H1 (cell line): ENCODE results near the gene RRBP1. TPM values are rescaled to one million over a fixed set of nuclear protein-coding genes. Genes with fewer than 3 reads are reported as not detected.
A peak's percentile ranks its signal among the peaks of the same experiment; 100 is the strongest.

Experiments used
- CTCF ChIA-PET: fragments of 300-600 bp; sonication (Branson Sonifier 250); formaldehyde crosslinking; loops from one replicate; lab custom pipeline; 2021; ENCODE audit not compliant: partially characterized antibody; lab: Charles Lee
- POLR2A ChIA-PET: fragments of 300-600 bp; sonication (Branson Sonifier 250); formaldehyde crosslinking; loops from one replicate; lab custom pipeline; 2021; ENCODE audit warnings: inconsistent platforms; ENCODE audit not compliant: partially characterized antibody; lab: Charles Lee
- DNase-seq, 2 experiments: peaks; one replicate each; pipeline versions ENCODE4 v3.0.0 to v3.0.0-alpha.2; 2010 to 2022; ENCODE audit warnings: low spot score in 2 of 2, low read depth in 1 of 2, mixed read lengths in 1 of 2
- FAIRE-seq: peaks from 2 replicates; lab custom pipeline; 2011; peaks lifted over from hg19 to GRCh38; lab: Jason Lieb, UNC
- H2AFZ ChIP-seq: 2 replicates; pipeline ENCODE4 v1.8.1; 2012; ENCODE audit warnings: low read length, inconsistent platforms
- H2AK5ac ChIP-seq: 2 replicates; pipeline ENCODE4 v1.6.1; 2013; ENCODE audit warnings: low read depth, low read length
- H2BK120ac ChIP-seq: replicated peaks from 2 replicates; pipeline ENCODE3; 2013; ENCODE audit warnings: low read depth, low read length, inconsistent platforms
- H2BK12ac ChIP-seq: 2 replicates; pipeline ENCODE4 v1.6.1; 2013; ENCODE audit warnings: low read depth, low read length
- H2BK15ac ChIP-seq: 2 replicates; pipeline ENCODE4 v1.6.1; 2013; ENCODE audit warnings: low read length
- H2BK20ac ChIP-seq: 2 replicates; pipeline ENCODE4 v1.6.1; 2013; ENCODE audit warnings: low read length
- H2BK5ac ChIP-seq: 2 replicates; pipeline ENCODE4 v1.6.1; 2013; ENCODE audit warnings: low read depth, low read length
- H3K14ac ChIP-seq: 2 replicates; pipeline ENCODE4 v1.6.1; 2013; ENCODE audit warnings: inconsistent platforms; ENCODE audit not compliant: insufficient read length
- H3K18ac ChIP-seq: 2 replicates; pipeline ENCODE4 v1.6.1; 2013; ENCODE audit warnings: low read length; ENCODE audit errors: extremely low read depth
- H3K23ac ChIP-seq: 2 replicates; pipeline ENCODE4 v1.6.1; 2013; ENCODE audit warnings: inconsistent platforms; ENCODE audit not compliant: insufficient read length
- H3K23me2 ChIP-seq: 2 replicates; pipeline ENCODE4 v1.6.1; 2013; ENCODE audit warnings: low read depth, low read length
- H3K27ac ChIP-seq: 2 replicates; pipeline ENCODE4 v1.6.1; 2011; ENCODE audit warnings: low read depth, low read length, inconsistent platforms
- H3K27me3 ChIP-seq, 4 experiments: replicated peaks in 1 of 4; 1 replicate in 1 of 4; 2 replicates in 3 of 4; pipeline versions ENCODE4 v1.6.1 to v1.8.1; 2011 to 2013; ENCODE audit warnings: low read length in 3 of 4, mild to moderate bottlenecking in 3 of 4, inconsistent platforms in 2 of 4, mixed read lengths in 2 of 4, moderate library complexity in 1 of 4; ENCODE audit not compliant: control insufficient read depth in 3 of 4, insufficient read depth in 3 of 4; ENCODE audit errors: extremely low read depth in 1 of 4
- H3K36me3 ChIP-seq, 4 experiments: 2 replicates each; pipeline versions ENCODE4 v1.6.1 to v1.8.1; 2011 to 2013; ENCODE audit warnings: mild to moderate bottlenecking in 4 of 4, low read length in 3 of 4, moderate library complexity in 2 of 4, control low read depth in 1 of 4, inconsistent platforms in 1 of 4; ENCODE audit not compliant: insufficient read depth in 4 of 4, control insufficient read depth in 2 of 4
- H3K4ac ChIP-seq: replicated peaks from 2 replicates; pipeline ENCODE3; 2013; ENCODE audit warnings: low read length, low read depth, mixed read lengths, inconsistent platforms; ENCODE audit not compliant: insufficient read length
- H3K4me1 ChIP-seq, 4 experiments: replicated peaks in 1 of 4; 1 replicate in 1 of 4; 2 replicates in 3 of 4; pipeline versions ENCODE4 v1.6.1 to v1.8.1; 2011 to 2013; ENCODE audit warnings: low read length in 3 of 4, inconsistent platforms in 2 of 4, mixed read lengths in 1 of 4; ENCODE audit not compliant: insufficient read depth in 4 of 4, control insufficient read depth in 3 of 4
- H3K4me2 ChIP-seq, 2 experiments: 2 replicates each; pipeline versions ENCODE4 v1.6.1 to v1.8.1; 2011 to 2013; ENCODE audit warnings: low read depth in 2 of 2, low read length in 2 of 2, control low read depth in 1 of 2, inconsistent platforms in 1 of 2, mild to moderate bottlenecking in 1 of 2; ENCODE audit not compliant: insufficient read depth in 1 of 2
- H3K4me3 ChIP-seq, 4 experiments: fragments of 200-600, 300-600 bp in 1 of 4; sonication (generic), shearing (Covaris generic), sonication (Bioruptor Twin) in 1 of 4; 2 replicates each; pipeline versions ENCODE4 v1.5.1 to v1.8.1; 2011 to 2016; ENCODE audit warnings: low read length in 4 of 4, low read depth in 3 of 4, control low read depth in 2 of 4, inconsistent platforms in 2 of 4, mild to moderate bottlenecking in 2 of 4, mixed read lengths in 1 of 4, moderate library complexity in 1 of 4; ENCODE audit not compliant: insufficient read depth in 2 of 4; ENCODE audit errors: extremely low read depth in 1 of 4
- H3K56ac ChIP-seq: replicated peaks from 2 replicates; pipeline ENCODE3; 2013; ENCODE audit warnings: low read depth, mild to moderate bottlenecking, mixed read lengths, low read length, inconsistent platforms; ENCODE audit not compliant: insufficient read length
- H3K79me1 ChIP-seq: 2 replicates; pipeline ENCODE4 v1.6.1; 2013; ENCODE audit warnings: low read depth, low read length, control low read depth
- H3K79me2 ChIP-seq, 2 experiments: 2 replicates each; pipeline versions ENCODE4 v1.6.1 to v1.8.1; 2012 to 2013; ENCODE audit warnings: low read length in 2 of 2, mild to moderate bottlenecking in 2 of 2, inconsistent platforms in 1 of 2; ENCODE audit not compliant: insufficient read depth in 2 of 2, control insufficient read depth in 1 of 2
- H3K9ac ChIP-seq, 4 experiments: replicated peaks in 1 of 4; 1 replicate in 1 of 4; 2 replicates in 3 of 4; pipeline versions ENCODE4 v1.6.1 to v1.8.1; 2011 to 2013; ENCODE audit warnings: low read depth in 3 of 4, low read length in 3 of 4, control low read depth in 2 of 4, mild to moderate bottlenecking in 2 of 4, moderate library complexity in 2 of 4, inconsistent platforms in 1 of 4; ENCODE audit errors: extremely low read depth in 1 of 4
- H3K9me3 ChIP-seq, 2 experiments: 2 replicates each; pipeline versions ENCODE4 v1.6.1 to v1.8.1; 2012 to 2013; ENCODE audit warnings: mild to moderate bottlenecking in 2 of 2, moderate library complexity in 2 of 2, control low read depth in 1 of 2, inconsistent platforms in 1 of 2, low read depth in 1 of 2, low read length in 1 of 2, mixed read lengths in 1 of 2; ENCODE audit not compliant: insufficient read depth in 2 of 2
- H4K20me1 ChIP-seq, 2 experiments: replicated peaks in 1 of 2; 2 replicates each; pipeline versions ENCODE3 to v1.8.1; 2011 to 2013; ENCODE audit warnings: inconsistent platforms in 2 of 2, low read length in 2 of 2, mild to moderate bottlenecking in 1 of 2; ENCODE audit not compliant: insufficient read depth in 2 of 2, control insufficient read depth in 1 of 2
- H4K5ac ChIP-seq: 2 replicates; pipeline ENCODE4 v1.6.1; 2013; ENCODE audit warnings: low read length, low read depth, mixed read lengths, inconsistent platforms; ENCODE audit not compliant: insufficient read length
- H4K8ac ChIP-seq: 2 replicates; pipeline ENCODE4 v1.8.0; 2013; ENCODE audit warnings: mild to moderate bottlenecking, moderate library complexity, low read length, inconsistent platforms; ENCODE audit not compliant: insufficient read depth; ENCODE audit errors: extremely low read depth
- H4K91ac ChIP-seq: replicated peaks from 2 replicates; pipeline ENCODE3; 2013; ENCODE audit warnings: low read length, mixed read lengths, inconsistent platforms; ENCODE audit not compliant: insufficient read length
- YY1 ChIP-seq: IDR thresholded peaks from 2 replicates; pipeline ENCODE4 v1.6.1; 2011; ENCODE audit warnings: low read depth, mild to moderate bottlenecking, low read length
- WGBS, 2 experiments: shearing (Covaris generic) in 1 of 2; methylation state at CpG; one replicate each; pipeline versions ENCODE4 v1.1.6 to v1.1.7; 2013 to 2015; ENCODE audit warnings: low lambda C conversion rate in 2 of 2, mixed read lengths in 2 of 2, inconsistent platforms in 1 of 2, low coverage in 1 of 2, missing lambda C conversion rate in 1 of 2; ENCODE audit not compliant: insufficient replicate concordance in 2 of 2, insufficient coverage in 1 of 2, insufficient read length in 1 of 2; ENCODE audit errors: extremely low coverage in 1 of 2, missing lambda C conversion rate in 1 of 2; 5-methylcytosine and 5-hydroxymethylcytosine counted together
- polyA plus RNA-seq, 7 experiments: library from polyadenylated mRNA; depleted of rRNA in 3 of 7; stranded (reverse) in 5 of 7; unstranded in 2 of 7; fragments of >200 nt in 5 of 7; fragments of 200-250 nt in 2 of 7; gene quantifications; 1 replicate in 5 of 7; 2 replicates in 1 of 7; 4 replicates in 1 of 7; pipeline versions ENCODE4 v1.2.1 to v1.2.3, GENCODE V29; 2011 to 2013; ENCODE audit warnings: missing spikeins in 2 of 7, mixed read lengths in 2 of 7
- total RNA-seq: library from RNA; stranded (reverse); fragmentation: NEBNext Ultra II Directional; extraction: Animal tissue kit (Norgen Biotek cat#: 25700); gene quantifications from 2 replicates; pipeline ENCODE4 v1.2.1, GENCODE V29; 2021
- TF ChIP-seq, protein P1 (sequence below), 3 experiments: IDR thresholded peaks; 1 replicate in 2 of 3; 2 replicates in 1 of 3; pipeline versions ENCODE4 v1.5.1 to v1.6.1; 2011; ENCODE audit warnings: low read length in 3 of 3, mild to moderate bottlenecking in 3 of 3, inconsistent platforms in 2 of 3, low read depth in 1 of 3, moderate library complexity in 1 of 3; ENCODE audit not compliant: insufficient read depth in 1 of 3; ENCODE audit errors: control extremely low read depth in 1 of 3
- TF ChIP-seq, protein P2 (sequence below): IDR thresholded peaks from 2 replicates; pipeline ENCODE4 v1.6.1; 2011; ENCODE audit warnings: low read depth, mild to moderate bottlenecking, low read length; ENCODE audit not compliant: insufficient read depth

Gene RRBP1
- total and polyA plus RNA-seq, 2 of the 8 experiments (the other 6 are each of a cell fraction or from before 2014, with no cell fraction given) = 15.9 to 157 TPM

DNA sequence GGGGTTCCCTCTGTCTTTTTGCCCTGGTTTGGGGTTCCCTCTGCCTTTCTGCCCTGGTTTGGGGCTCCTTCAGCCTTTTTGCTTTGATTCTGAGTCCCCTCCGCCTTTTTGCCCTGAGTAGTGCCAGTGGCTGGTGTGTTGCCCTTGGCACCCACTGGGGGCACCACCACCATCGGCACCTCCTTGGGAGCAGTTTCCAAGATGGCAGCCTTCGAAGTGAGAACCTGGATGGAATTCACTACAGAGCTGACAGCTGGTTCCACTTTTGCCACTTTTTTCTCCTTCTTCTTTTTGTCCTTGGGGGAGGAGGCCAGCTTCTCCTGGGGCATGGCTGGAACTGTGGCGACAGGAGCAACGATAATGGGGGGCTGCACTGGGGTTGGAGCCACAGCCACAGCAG is 22.2 kb downstream of the RRBP1 start:
- Histone ChIP-seq H3K56ac (no peak overlapping the region), H2BK12ac (no peak overlapping the region), H4K20me1 (peaks cover 0 to 8% of the 10 kb centered on the region in 2 experiments), H3K18ac (no peak overlapping the region), H3K14ac (no peak overlapping the region), H3K4me2 (no peak overlapping the region), H3K79me2 (peaks cover 8 to 75% of the 10 kb centered on the region in 2 experiments), H3K9ac (no peak overlapping the region), H3K4ac (no peak overlapping the region), H3K27me3 (no peaks in the 10 kb centered on the region), H2BK15ac (no peak overlapping the region), H3K79me1 (peaks cover 12% of the 10 kb centered on the region), H4K5ac (no peak overlapping the region), H3K27ac (no peak overlapping the region), H3K23ac (no peak overlapping the region), H2BK5ac (no peak overlapping the region), H3K36me3 (peaks cover 0 to 20% (median 10%) of the 10 kb centered on the region in 4 experiments; a peak in 5 of 8 replicates), H4K8ac (peak overlapping the region; percentile 25; the same call in 1 of the 2 replicates), H3K4me3 (no peak overlapping the region), H3K9me3 (peaks cover 6 to 13% of the 10 kb centered on the region in 2 experiments), H4K91ac (no peak overlapping the region), H2AFZ (no peak overlapping the region), H2AK5ac (no peak overlapping the region), H3K4me1 (peaks cover 8 to 10% (median 8%) of the 10 kb centered on the region in 4 experiments; a peak in 5 of 7 replicates), H3K23me2 (no peaks in the 10 kb centered on the region), H2BK120ac (no peak overlapping the region), H2BK20ac (no peak overlapping the region)
- DNase-seq (no peak), FAIRE-seq (no peak)
- ChIA-PET POLR2A (no interaction called here), CTCF (interaction anchor here (0.9 to 1.0 kb wide), 2 partner anchors 238 to 274 kb away, joined by 3 read pairs; no protein-coding TSS in a partner anchor)
- TF ChIP-seq YY1 = peak; percentile 79
- TF ChIP-seq, protein P1, sequence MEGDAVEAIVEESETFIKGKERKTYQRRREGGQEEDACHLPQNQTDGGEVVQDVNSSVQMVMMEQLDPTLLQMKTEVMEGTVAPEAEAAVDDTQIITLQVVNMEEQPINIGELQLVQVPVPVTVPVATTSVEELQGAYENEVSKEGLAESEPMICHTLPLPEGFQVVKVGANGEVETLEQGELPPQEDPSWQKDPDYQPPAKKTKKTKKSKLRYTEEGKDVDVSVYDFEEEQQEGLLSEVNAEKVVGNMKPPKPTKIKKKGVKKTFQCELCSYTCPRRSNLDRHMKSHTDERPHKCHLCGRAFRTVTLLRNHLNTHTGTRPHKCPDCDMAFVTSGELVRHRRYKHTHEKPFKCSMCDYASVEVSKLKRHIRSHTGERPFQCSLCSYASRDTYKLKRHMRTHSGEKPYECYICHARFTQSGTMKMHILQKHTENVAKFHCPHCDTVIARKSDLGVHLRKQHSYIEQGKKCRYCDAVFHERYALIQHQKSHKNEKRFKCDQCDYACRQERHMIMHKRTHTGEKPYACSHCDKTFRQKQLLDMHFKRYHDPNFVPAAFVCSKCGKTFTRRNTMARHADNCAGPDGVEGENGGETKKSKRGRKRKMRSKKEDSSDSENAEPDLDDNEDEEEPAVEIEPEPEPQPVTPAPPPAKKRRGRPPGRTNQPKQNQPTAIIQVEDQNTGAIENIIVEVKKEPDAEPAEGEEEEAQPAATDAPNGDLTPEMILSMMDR (IDR thresholded peaks at IDR 0.05; ENCODE audit: control extremely low read depth in 1 of 3, insufficient read depth in 1 of 3, low read depth in 1 of 3, low read length in 3 of 3) = peak; percentile 17 to 28 (median 26); a peak in 3 of 4 replicates
- TF ChIP-seq, protein P2, sequence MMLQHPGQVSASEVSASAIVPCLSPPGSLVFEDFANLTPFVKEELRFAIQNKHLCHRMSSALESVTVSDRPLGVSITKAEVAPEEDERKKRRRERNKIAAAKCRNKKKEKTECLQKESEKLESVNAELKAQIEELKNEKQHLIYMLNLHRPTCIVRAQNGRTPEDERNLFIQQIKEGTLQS = no peak
- 93% methylated on average over 5 of the region's 5 CpGs; no CpG with 5 or more reads in 1 of the 2 experiments for WGBS, 2 experiments
